Mesenchymal stem cell (in vitro differentiated cells and primary cell): ENCODE data around the gene HOMER2.

Source experiments
- DNase-seq: peaks from one replicate; pipeline ENCODE4 v3.0.0-alpha.2; 2013
- H2AFZ ChIP-seq: one replicate; pipeline ENCODE4 v1.6.1; 2013; ENCODE audit warnings: low read depth, mild to moderate bottlenecking, control low read depth, inconsistent platforms, low read length, moderate library complexity
- H2AK5ac ChIP-seq: 2 replicates; pipeline ENCODE4 v1.6.1; 2013; ENCODE audit warnings: low read length, moderate library complexity, mild to moderate bottlenecking, inconsistent platforms; ENCODE audit not compliant: severe bottlenecking
- H2BK120ac ChIP-seq: one replicate; pipeline ENCODE4 v1.6.1; 2013; ENCODE audit warnings: low read depth, mild to moderate bottlenecking, inconsistent platforms, low read length, moderate library complexity
- H2BK12ac ChIP-seq, 2 experiments: one replicate each; pipeline ENCODE4 v1.6.1; 2013; ENCODE audit warnings: inconsistent platforms in 2 of 2, low read length in 2 of 2, mild to moderate bottlenecking in 2 of 2, moderate library complexity in 2 of 2, control low read depth in 1 of 2
- H2BK15ac ChIP-seq: one replicate; pipeline ENCODE4 v1.6.1; 2013; ENCODE audit warnings: mild to moderate bottlenecking, low read depth, inconsistent platforms; ENCODE audit not compliant: poor library complexity, severe bottlenecking
- H2BK5ac ChIP-seq: 2 replicates; pipeline ENCODE4 v1.6.1; 2013; ENCODE audit warnings: low read depth, mild to moderate bottlenecking, low read length, control low read depth, inconsistent platforms; ENCODE audit not compliant: poor library complexity, severe bottlenecking
- H3K14ac ChIP-seq, 2 experiments: one replicate each; pipeline ENCODE4 v1.6.1; 2013; ENCODE audit warnings: inconsistent platforms in 2 of 2, low read length in 2 of 2, control low read depth in 1 of 2, mild to moderate bottlenecking in 1 of 2, moderate library complexity in 1 of 2
- H3K18ac ChIP-seq, 2 experiments: one replicate each; pipeline ENCODE4 v1.6.1; 2013; ENCODE audit warnings: inconsistent platforms in 2 of 2, low read length in 2 of 2, control low read depth in 1 of 2, low read depth in 1 of 2, mild to moderate bottlenecking in 1 of 2
- H3K23ac ChIP-seq, 2 experiments: one replicate each; pipeline ENCODE4 v1.6.1; 2013; ENCODE audit warnings: inconsistent platforms in 2 of 2, low read length in 2 of 2, mild to moderate bottlenecking in 2 of 2, moderate library complexity in 2 of 2, control low read depth in 1 of 2
- H3K27ac ChIP-seq: 2 replicates; pipeline ENCODE4 v1.5.1; 2013; ENCODE audit warnings: mild to moderate bottlenecking, moderate library complexity, low read length, control low read depth, inconsistent platforms; ENCODE audit not compliant: poor library complexity, severe bottlenecking
- H3K27me3 ChIP-seq, 2 experiments: 2 replicates each; pipeline versions ENCODE4 v1.6.1 to v1.7.0; 2013; ENCODE audit warnings: low read length in 2 of 2, mild to moderate bottlenecking in 2 of 2, moderate library complexity in 2 of 2, control low read depth in 1 of 2, inconsistent platforms in 1 of 2; ENCODE audit not compliant: control insufficient read depth in 1 of 2, insufficient read depth in 1 of 2
- H3K36me3 ChIP-seq, 2 experiments: 2 replicates each; pipeline versions ENCODE4 v1.6.1 to v1.7.0; 2013; ENCODE audit warnings: low read length in 2 of 2, control low read depth in 1 of 2, inconsistent platforms in 1 of 2, low read depth in 1 of 2, mild to moderate bottlenecking in 1 of 2; ENCODE audit not compliant: insufficient read depth in 2 of 2, control insufficient read depth in 1 of 2
- H3K4ac ChIP-seq, 2 experiments: one replicate each; pipeline ENCODE4 v1.6.1; 2013; ENCODE audit warnings: inconsistent platforms in 2 of 2, low read length in 2 of 2, mild to moderate bottlenecking in 2 of 2, moderate library complexity in 2 of 2, control low read depth in 1 of 2, low read depth in 1 of 2
- H3K4me1 ChIP-seq: 2 replicates; pipeline ENCODE4 v1.6.1; 2013; ENCODE audit warnings: low read depth, low read length, control low read depth; ENCODE audit not compliant: control insufficient read depth, insufficient read depth
- H3K4me2 ChIP-seq: 2 replicates; pipeline ENCODE4 v1.6.1; 2013; ENCODE audit warnings: low read length, mild to moderate bottlenecking, inconsistent platforms; ENCODE audit not compliant: poor library complexity, severe bottlenecking
- H3K4me3 ChIP-seq, 2 experiments: 2 replicates each; pipeline versions ENCODE4 v1.5.1 to v1.7.0; 2013; ENCODE audit warnings: low read length in 2 of 2, mild to moderate bottlenecking in 2 of 2, control low read depth in 1 of 2, low read depth in 1 of 2; ENCODE audit not compliant: insufficient read depth in 1 of 2
- H3K79me1 ChIP-seq: replicated peaks from 2 replicates; pipeline ENCODE4 v1.6.1; 2013; ENCODE audit warnings: mild to moderate bottlenecking, control low read depth, low read length, inconsistent platforms; ENCODE audit not compliant: poor library complexity, severe bottlenecking
- H3K9ac ChIP-seq: 2 replicates; pipeline ENCODE4 v1.7.0; 2013; ENCODE audit warnings: mild to moderate bottlenecking, low read length, moderate library complexity
- H3K9me3 ChIP-seq: 2 replicates; pipeline ENCODE4 v1.7.0; 2013; ENCODE audit warnings: mild to moderate bottlenecking, low read length; ENCODE audit not compliant: control insufficient read depth
- H4K8ac ChIP-seq: one replicate; pipeline ENCODE4 v1.6.1; 2013; ENCODE audit warnings: inconsistent platforms, mild to moderate bottlenecking, low read length, moderate library complexity
- H4K91ac ChIP-seq: one replicate; pipeline ENCODE4 v1.6.1; 2013; ENCODE audit warnings: mild to moderate bottlenecking, low read length, inconsistent platforms
- WGBS: methylation state at CpG from one replicate; pipeline ENCODE4 v1.1.7; 2013; ENCODE audit warnings: mixed read lengths; 5-methylcytosine and 5-hydroxymethylcytosine counted together

The HOMER2 gene

DNA sequence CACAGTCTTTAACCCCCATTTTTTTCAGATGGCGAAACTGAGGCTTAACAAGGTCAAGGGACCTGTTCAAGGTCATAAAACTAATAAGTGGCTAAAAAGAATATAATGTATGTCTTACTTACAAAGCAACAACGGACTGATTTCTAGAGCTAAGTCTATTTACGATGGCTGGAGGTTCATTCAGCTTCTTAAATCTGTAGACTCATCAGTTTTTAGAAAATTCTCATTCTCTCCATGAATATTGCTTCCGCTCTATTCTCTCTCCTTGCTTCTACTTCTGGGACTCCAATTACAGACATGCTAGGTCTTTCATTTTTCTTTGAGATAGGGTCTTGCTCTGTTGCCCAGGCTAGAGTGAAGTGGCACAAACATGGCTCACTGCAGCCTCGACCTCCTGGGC, 74.2 kb downstream of the HOMER2 start:
- peaks cover 0 to 9% of the 10 kb centered on the region in 2 experiments for H3K27me3 ChIP-seq
- no peak overlapping the region for H3K23ac ChIP-seq
- H3K14ac ChIP-seq, result no peak overlapping the region
- peaks cover 0 to 2% of the 10 kb centered on the region in 2 experiments for H3K36me3 ChIP-seq
- no peak overlapping the region for H2BK120ac ChIP-seq
- no peak overlapping the region for H2AFZ ChIP-seq
- no peak overlapping the region for H3K4me3 ChIP-seq
- H2BK15ac ChIP-seq, result no peak overlapping the region
- no peak overlapping the region for H4K91ac ChIP-seq
- no peak overlapping the region for H2BK5ac ChIP-seq
- H2AK5ac ChIP-seq, result no peak overlapping the region
- H3K27ac ChIP-seq, result no peak overlapping the region
- H3K79me1 ChIP-seq, result no peaks in the 10 kb centered on the region
- peaks cover 2% of the 10 kb centered on the region for H3K4me1 ChIP-seq
- no peak overlapping the region for H2BK12ac ChIP-seq
- no peak overlapping the region for H3K4ac ChIP-seq
- no peak overlapping the region for H4K8ac ChIP-seq
- no peaks in the 10 kb centered on the region for H3K9me3 ChIP-seq
- no peak overlapping the region for H3K4me2 ChIP-seq
- no peak overlapping the region for H3K9ac ChIP-seq
- 94% methylated on average over 4 of the region's 5 CpGs for WGBS
- no peak for DNase-seq
- H3K18ac ChIP-seq, result no peak overlapping the region

DNA sequence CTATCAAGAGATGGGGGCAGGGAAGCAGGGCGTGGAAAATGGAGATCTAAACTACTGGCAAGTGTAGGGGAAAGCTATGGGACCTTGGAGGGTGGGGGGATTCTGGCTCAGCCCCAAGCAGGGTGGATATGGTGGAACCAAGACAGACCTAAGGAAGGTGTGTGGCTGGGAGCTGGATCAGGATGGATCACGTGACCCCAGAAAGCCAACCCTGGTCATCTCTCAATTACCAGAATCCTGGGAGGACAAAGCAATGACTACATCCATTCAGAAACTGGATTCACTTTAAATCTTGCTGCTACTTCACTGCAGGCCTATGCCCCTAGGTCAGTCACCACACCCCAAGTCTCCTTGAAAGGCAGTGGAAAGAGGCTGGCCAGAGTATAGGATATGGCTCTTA, 74.7 kb downstream of the HOMER2 start:
- Histone ChIP-seq H4K91ac (no peak overlapping the region), H3K36me3 (peaks cover 0 to 5% of the 10 kb centered on the region in 2 experiments), H2BK5ac (no peak overlapping the region), H3K23ac (no peak overlapping the region), H4K8ac (no peak overlapping the region), H3K4me1 (peaks cover 2% of the 10 kb centered on the region), H3K79me1 (no peaks in the 10 kb centered on the region), H3K4me3 (no peak overlapping the region), H2BK12ac (no peak overlapping the region), H2BK120ac (no peak overlapping the region), H2BK15ac (no peak overlapping the region), H2AK5ac (no peak overlapping the region), H3K4ac (no peak overlapping the region), H3K9ac (no peak overlapping the region), H3K18ac (no peak overlapping the region), H3K27ac (no peak overlapping the region), H2AFZ (no peak overlapping the region), H3K27me3 (peaks cover 0 to 9% of the 10 kb centered on the region in 2 experiments), H3K14ac (no peak overlapping the region), H3K4me2 (no peak overlapping the region), H3K9me3 (no peaks in the 10 kb centered on the region)
- no peak for DNase-seq
- 82% methylated on average over 2 of the region's 2 CpGs for WGBS

DNA sequence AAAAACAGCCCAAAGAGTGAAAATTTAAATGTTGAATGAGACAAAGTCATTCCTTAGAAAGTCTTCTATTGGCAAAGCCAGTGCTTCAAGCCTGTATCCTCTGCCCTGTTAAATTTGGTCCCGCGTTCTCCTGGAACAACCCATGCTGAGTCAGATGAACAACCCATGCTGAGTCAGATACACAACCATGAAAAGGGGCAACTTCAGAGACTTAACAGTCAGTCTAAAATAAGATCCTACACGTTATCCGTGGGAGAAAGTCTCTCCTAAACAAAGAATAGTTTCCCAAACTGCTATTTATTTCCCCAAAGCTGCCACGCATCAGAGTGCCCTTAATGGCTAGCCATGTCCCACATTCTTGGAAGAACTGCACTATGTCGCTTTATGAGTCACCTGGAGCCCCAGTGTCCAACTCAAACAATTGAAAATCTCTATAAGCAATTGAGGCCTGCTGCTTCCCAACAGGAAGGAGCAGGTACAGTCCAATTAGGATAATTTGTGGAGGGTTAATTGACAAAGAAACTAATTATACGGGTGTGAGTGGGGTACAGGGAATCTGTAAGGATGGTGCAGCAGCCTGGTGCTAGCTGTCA, 77.0 kb downstream of the HOMER2 start:
- H3K9me3 ChIP-seq, result peaks cover 3% of the 10 kb centered on the region
- H2BK5ac ChIP-seq, result no peak overlapping the region
- H3K4me1 ChIP-seq, result peaks cover 2% of the 10 kb centered on the region
- H2BK15ac ChIP-seq, result no peak overlapping the region
- no peaks in the 10 kb centered on the region for H3K79me1 ChIP-seq
- H3K4me2 ChIP-seq, result no peak overlapping the region
- no peak overlapping the region for H3K4ac ChIP-seq
- no peak overlapping the region for H3K18ac ChIP-seq
- H2AK5ac ChIP-seq, result no peak overlapping the region
- no peak overlapping the region for H2BK120ac ChIP-seq
- H3K27ac ChIP-seq, result no peak overlapping the region
- H3K14ac ChIP-seq, result no peak overlapping the region
- H2AFZ ChIP-seq, result no peak overlapping the region
- no peak overlapping the region for H3K23ac ChIP-seq
- H3K9ac ChIP-seq, result no peak overlapping the region
- 64% methylated on average over 7 of the region's 7 CpGs for WGBS
- DNase-seq, result no peak
- H4K91ac ChIP-seq, result no peak overlapping the region
- H4K8ac ChIP-seq, result no peak overlapping the region
- peaks cover 0 to 5% of the 10 kb centered on the region in 2 experiments for H3K36me3 ChIP-seq
- peaks cover 0 to 1% of the 10 kb centered on the region in 2 experiments for H3K27me3 ChIP-seq
- no peak overlapping the region for H2BK12ac ChIP-seq
- H3K4me3 ChIP-seq, result no peak overlapping the region

DNA sequence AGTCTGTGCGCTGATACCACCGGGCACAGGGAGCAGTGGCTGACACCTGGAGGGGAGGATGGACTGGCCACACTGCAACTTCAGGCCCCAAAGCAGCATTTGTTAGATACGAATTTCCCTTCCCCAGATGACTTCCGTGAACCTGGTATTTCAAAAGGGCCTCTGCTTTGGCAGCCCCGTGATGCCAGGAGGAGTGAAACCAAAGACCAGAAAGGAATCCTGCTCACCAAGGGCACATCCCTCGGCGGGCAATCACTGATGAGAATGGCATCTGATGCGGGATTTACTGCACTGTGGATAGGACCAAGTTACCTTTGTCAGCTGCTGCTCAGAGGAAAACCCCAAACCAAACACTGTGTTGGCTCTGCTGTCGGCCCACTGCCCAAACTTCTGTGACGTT, 77.6 kb downstream of the HOMER2 start:
- H3K79me1 ChIP-seq, result no peaks in the 10 kb centered on the region
- no peak overlapping the region for H3K9ac ChIP-seq
- WGBS, result 79% methylated on average over 10 of the region's 10 CpGs
- no peak overlapping the region for H3K4me2 ChIP-seq
- no peak overlapping the region for H4K91ac ChIP-seq
- no peaks in the 10 kb centered on the region for H3K27me3 ChIP-seq
- H2BK5ac ChIP-seq, result no peak overlapping the region
- H3K27ac ChIP-seq, result no peak overlapping the region
- no peak overlapping the region for H3K14ac ChIP-seq
- no peak overlapping the region for H3K4me3 ChIP-seq
- peaks cover 3% of the 10 kb centered on the region for H3K9me3 ChIP-seq
- peaks cover 2% of the 10 kb centered on the region for H3K4me1 ChIP-seq
- H2BK12ac ChIP-seq, result no peak overlapping the region
- H2BK120ac ChIP-seq, result no peak overlapping the region
- no peak overlapping the region for H3K23ac ChIP-seq
- H2BK15ac ChIP-seq, result no peak overlapping the region
- H3K36me3 ChIP-seq, result peaks cover 0 to 5% of the 10 kb centered on the region in 2 experiments
- H2AK5ac ChIP-seq, result no peak overlapping the region
- H4K8ac ChIP-seq, result peak overlapping the region; percentile 42
- no peak overlapping the region for H2AFZ ChIP-seq
- H3K4ac ChIP-seq, result no peak overlapping the region
- H3K18ac ChIP-seq, result no peak overlapping the region
- no peak for DNase-seq
